GM19463 (cell line): ENCODE measurements around the gene PIAS1.
"Not testable (repeated sequence)": the region's sequence is repeated elsewhere in the genome, so short reads cannot be mapped to it uniquely, and the experiment has no call there.

Source experiments
- ATAC-seq: cut with Tn5 transposase; IDR thresholded peaks from one replicate; pipeline ENCODE4 v1.9.1; 2021; ENCODE audit warnings: mild to moderate bottlenecking, moderate library complexity; ENCODE audit not compliant: unreplicated experiment

PIAS1 gene

GRCh38 chr15:68229386-68230156 is 175.5 kb downstream of the PIAS1 start, which contains the start of gene CLN6:
Gene CLN6, minus strand, starts transcription at chr15:68229728. Its CDS starts 144 bp downstream, at chr15:68229584.
- peak; percentile 75 for ATAC-seq

GRCh38 chr15:68230157-68231100 is 176.3 kb downstream of the PIAS1 start:
- no peak for ATAC-seq

GRCh38 chr15:68231102-68231818 is 177.1 kb downstream of the PIAS1 start:
- no peak for ATAC-seq

- ATAC-seq: no peak
Measured at GRCh38 chr15:68232449-68232848, 178.3 kb downstream of the PIAS1 start.

GRCh38 chr15:68232937-68233336 is 178.8 kb downstream of the PIAS1 start:
- no peak for ATAC-seq

GRCh38 chr15:68234060-68234459 is 179.9 kb downstream of the PIAS1 start:
- no peak for ATAC-seq

- not testable (repeated sequence) for ATAC-seq
Measured at GRCh38 chr15:68234520-68234919, 180.4 kb downstream of the PIAS1 start.

GRCh38 chr15:68235022-68235421 is 180.9 kb downstream of the PIAS1 start:
- ATAC-seq: no peak

GRCh38 chr15:68239025-68239424 is 184.9 kb downstream of the PIAS1 start:
- ATAC-seq: no peak

GRCh38 chr15:68241088-68241935 is 187.2 kb downstream of the PIAS1 start:
- no peak for ATAC-seq
